GM23338 (cell line): ENCODE results near the gene MRFAP1. TPM values are rescaled to one million over a fixed set of nuclear protein-coding genes. Genes with fewer than 3 reads are reported as not detected.
A peak's percentile ranks its signal among the peaks of the same experiment; 100 is the strongest.

Source experiments
- ATAC-seq: fragments of 200-7000 bp; cut with Tn5 transposase; 3 replicates; pipeline ENCODE4 v1.9.1; 2020
- DNase-seq: peaks from one replicate; pipeline ENCODE4 v3.0.0-alpha.2; 2015; ENCODE audit warnings: low spot score
- H2AFZ ChIP-seq: fragments of 200-600 bp; sonication (generic); 2 replicates; pipeline ENCODE4 v1.8.0; 2016; ENCODE audit warnings: antibody characterized with exemption, mild to moderate bottlenecking, moderate library complexity
- H3F3A ChIP-seq: fragments of 200-600 bp; sonication (generic); replicated peaks from 2 replicates; pipeline ENCODE4 v1.8.0; 2017; ENCODE audit warnings: antibody characterized with exemption, mixed run types, low read depth
- H3K27ac ChIP-seq: fragments of 200-600 bp; sonication (generic); 2 replicates; pipeline ENCODE4 v1.6.1; 2016; ENCODE audit warnings: low read depth
- H3K27me3 ChIP-seq: fragments of 200-600 bp; sonication (generic); 2 replicates; pipeline ENCODE4 v1.8.0; 2016; ENCODE audit warnings: mild to moderate bottlenecking, mixed run types, moderate library complexity; ENCODE audit not compliant: insufficient read depth
- H3K36me3 ChIP-seq: fragments of 200-600 bp; sonication (generic); 2 replicates; pipeline ENCODE4 v1.8.0; 2016; ENCODE audit warnings: mild to moderate bottlenecking; ENCODE audit not compliant: insufficient read depth
- H3K4me1 ChIP-seq: fragments of 200-600 bp; sonication (generic); 2 replicates; pipeline ENCODE4 v1.8.0; 2016; ENCODE audit warnings: mild to moderate bottlenecking, moderate library complexity; ENCODE audit not compliant: insufficient read depth
- H3K4me2 ChIP-seq: fragments of 200-600 bp; sonication (generic); 2 replicates; pipeline ENCODE4 v1.7.1; 2017; ENCODE audit warnings: mixed run types
- H3K4me3 ChIP-seq: fragments of 200-600 bp; sonication (generic); 2 replicates; pipeline ENCODE4 v1.6.1; 2016; ENCODE audit warnings: mixed run types
- H3K79me2 ChIP-seq: fragments of 200-600 bp; sonication (generic); replicated peaks from 2 replicates; pipeline ENCODE4 v1.8.0; 2017; ENCODE audit warnings: mild to moderate bottlenecking; ENCODE audit not compliant: insufficient read depth
- H3K9me2 ChIP-seq: fragments of 200-600 bp; sonication (generic); 2 replicates; pipeline ENCODE4 v1.8.0; 2017; ENCODE audit not compliant: insufficient read depth
- H4K20me1 ChIP-seq: fragments of 200-600 bp; sonication (generic); replicated peaks from 2 replicates; pipeline ENCODE4 v1.8.0; 2017; ENCODE audit warnings: mild to moderate bottlenecking; ENCODE audit not compliant: insufficient read depth
- H3K27ac Mint-ChIP-seq: 2 replicates; pipeline ENCODE4 v1.8.0; 2020; ENCODE audit warnings: inconsistent platforms, mild to moderate bottlenecking, moderate library complexity, mixed read lengths
- H3K27me3 Mint-ChIP-seq: 3 replicates; pipeline ENCODE4 v1.8.0; 2022; ENCODE audit warnings: low read depth, mild to moderate bottlenecking, moderate library complexity, mixed read lengths, inconsistent platforms; ENCODE audit not compliant: insufficient read depth, poor library complexity
- H3K36me3 Mint-ChIP-seq: 3 replicates; pipeline ENCODE4 v1.8.0; 2021; ENCODE audit warnings: low read depth, mild to moderate bottlenecking, inconsistent platforms, moderate library complexity, mixed read lengths
- H3K4me1 Mint-ChIP-seq: 3 replicates; pipeline ENCODE4 v1.8.0; 2020; ENCODE audit warnings: mild to moderate bottlenecking, inconsistent platforms, mixed read lengths
- H3K4me3 Mint-ChIP-seq: 3 replicates; pipeline ENCODE4 v1.8.0; 2021; ENCODE audit warnings: moderate library complexity, mild to moderate bottlenecking, inconsistent platforms, mixed read lengths
- H3K9me3 Mint-ChIP-seq: 3 replicates; pipeline ENCODE4 v1.8.0; 2020; ENCODE audit warnings: moderate library complexity, mild to moderate bottlenecking, inconsistent platforms, mixed read lengths
- CREB1 ChIP-seq: fragments of 250-450 bp; sonication (Bioruptor Pico); IDR thresholded peaks from 2 replicates; pipeline ENCODE4 v1.5.0; 2020; ENCODE audit warnings: low read depth, mild to moderate bottlenecking, moderate library complexity
- CTCF ChIP-seq, 2 experiments: fragments of 200-600 bp in 1 of 2; sonication (generic) in 1 of 2; conservative IDR thresholded peaks; 2 replicates each; pipeline versions ENCODE4 v1.5.1 to v1.6.1; 2016 to 2017; ENCODE audit warnings: antibody characterized with exemption in 2 of 2, low read depth in 2 of 2, mild to moderate bottlenecking in 2 of 2, moderate library complexity in 1 of 2
- ETS1 ChIP-seq: IDR thresholded peaks from 2 replicates; pipeline ENCODE4 v1.6.1; 2016; ENCODE audit warnings: antibody characterized with exemption
- EZH2 ChIP-seq: fragments of 200-600 bp; sonication (generic); IDR thresholded peaks from one replicate; pipeline ENCODE4 v1.8.0; 2017; ENCODE audit warnings: antibody characterized with exemption, mild to moderate bottlenecking, low read depth; ENCODE audit not compliant: unreplicated experiment
- EZH2phosphoT487 ChIP-seq: fragments of 200-600 bp; sonication (generic); IDR thresholded peaks from one replicate; pipeline ENCODE4 v1.8.1; 2018; ENCODE audit warnings: antibody characterized with exemption; ENCODE audit not compliant: unreplicated experiment
- JUNB ChIP-seq: IDR thresholded peaks from one replicate; pipeline ENCODE4 v1.6.1; 2016; ENCODE audit warnings: antibody characterized with exemption; ENCODE audit not compliant: unreplicated experiment
- NANOG ChIP-seq: IDR thresholded peaks from 2 replicates; pipeline ENCODE4 v1.6.1; 2016; ENCODE audit warnings: antibody characterized with exemption, borderline replicate concordance
- POLR2AphosphoS5 ChIP-seq: IDR thresholded peaks from 2 replicates; pipeline ENCODE4 v1.6.1; 2016; ENCODE audit warnings: antibody characterized with exemption, low read depth
- REST ChIP-seq: IDR thresholded peaks from one replicate; pipeline ENCODE4 v1.6.1; 2018; ENCODE audit warnings: antibody characterized with exemption; ENCODE audit not compliant: unreplicated experiment
- STAT1 ChIP-seq: IDR thresholded peaks from one replicate; pipeline ENCODE4 v1.6.1; 2016; ENCODE audit warnings: antibody characterized with exemption; ENCODE audit not compliant: unreplicated experiment
- ZNF114 ChIP-seq: fragments of 250-450 bp; sonication (Bioruptor Pico); IDR thresholded peaks from 2 replicates; pipeline ENCODE4 v1.5.0; 2020; ENCODE audit warnings: mild to moderate bottlenecking, moderate library complexity
- ZNF331 ChIP-seq: fragments of 250-450 bp; sonication (Bioruptor Pico); IDR thresholded peaks from 2 replicates; pipeline ENCODE4 v1.5.0; 2020; ENCODE audit warnings: low read depth, mild to moderate bottlenecking, moderate library complexity
- ZNF462 ChIP-seq: fragments of 250-450 bp; sonication (Bioruptor Pico); IDR thresholded peaks from 2 replicates; pipeline ENCODE4 v1.5.0; 2020; ENCODE audit warnings: mild to moderate bottlenecking, moderate library complexity
- polyA plus RNA-seq: library from polyadenylated mRNA; unstranded; fragments of >200 nt; fragmentation: Nextera tagmentation; extraction: Ambion mirVana; gene quantifications from 2 replicates; pipeline ENCODE4 v1.2.1, GENCODE V29; 2016
- total RNA-seq: library from RNA; depleted of rRNA; stranded (reverse); fragments of >200 nt; shearing (Covaris generic); gene quantifications from 2 replicates; pipeline ENCODE4 v1.2.3, GENCODE V29; 2014

Gene MRFAP1
- total and polyA plus RNA-seq, 2 experiments from 2014 or later: 154 to 288 TPM

GRCh38 chr4:6688879-6689505, 48.5 kb downstream of the MRFAP1 start:
- ATAC-seq (peak; percentile 58), DNase-seq (peak; percentile 72)
- H3K27ac ChIP-seq: no peak overlapping the region; the same call in 1 of the 2 replicates
- Mint-ChIP-seq H3K4me3 (no peak overlapping the region), H3K4me1 (peaks cover 29% of the 10 kb centered on the region), H3K36me3 (peaks cover 15% of the 10 kb centered on the region), H3K27ac (peak overlapping the region; percentile 44; the same call in 1 of the 2 replicates), H3K27me3 (peaks cover 18% of the 10 kb centered on the region), H3K9me3 (peaks cover 20% of the 10 kb centered on the region)
- H2AFZ ChIP-seq: peak overlapping the region; percentile 28
- no peaks in the 10 kb centered on the region for H3K36me3 ChIP-seq
- TF ChIP-seq POLR2AphosphoS5 (no peak), NANOG (no peak), JUNB (no peak), ZNF331 (CRISPR knock-in tag) (no peak), ETS1 (no peak), EZH2phosphoT487 (no peak), EZH2 (no peak), CTCF (conservative IDR thresholded peaks at IDR 0.05; ENCODE audit: low read depth in 2 of 2) (no peak), CREB1 (CRISPR knock-in tag) (no peak), STAT1 (no peak), ZNF462 (CRISPR knock-in tag) (no peak), ZNF114 (CRISPR knock-in tag) (no peak), REST (no peak)
- no peak overlapping the region; the same call in 1 of the 2 replicates for H3K4me2 ChIP-seq
- H3K79me2 ChIP-seq: no peaks in the 10 kb centered on the region
- H3K9me2 ChIP-seq: no peaks in the 10 kb centered on the region
- H3K4me3 ChIP-seq: no peak overlapping the region
- no peaks in the 10 kb centered on the region for H3K27me3 ChIP-seq
- no peaks in the 10 kb centered on the region for H4K20me1 ChIP-seq
- H3F3A ChIP-seq: no peaks in the 10 kb centered on the region
- H3K4me1 ChIP-seq: peaks cover 3% of the 10 kb centered on the region; the same call in 1 of the 2 replicates
